ENCODE results near the gene THPO.

GRCh38 chr3:184351511-184352148, 26.4 kb downstream of the THPO start:
- TF ChIP-seq POLR2AphosphoS5 (IDR thresholded peaks at IDR 0.05) (no peak), POLR2A (IDR thresholded peaks at IDR 0.05) (no peak)
- TF ChIP-seq, protein P1, sequence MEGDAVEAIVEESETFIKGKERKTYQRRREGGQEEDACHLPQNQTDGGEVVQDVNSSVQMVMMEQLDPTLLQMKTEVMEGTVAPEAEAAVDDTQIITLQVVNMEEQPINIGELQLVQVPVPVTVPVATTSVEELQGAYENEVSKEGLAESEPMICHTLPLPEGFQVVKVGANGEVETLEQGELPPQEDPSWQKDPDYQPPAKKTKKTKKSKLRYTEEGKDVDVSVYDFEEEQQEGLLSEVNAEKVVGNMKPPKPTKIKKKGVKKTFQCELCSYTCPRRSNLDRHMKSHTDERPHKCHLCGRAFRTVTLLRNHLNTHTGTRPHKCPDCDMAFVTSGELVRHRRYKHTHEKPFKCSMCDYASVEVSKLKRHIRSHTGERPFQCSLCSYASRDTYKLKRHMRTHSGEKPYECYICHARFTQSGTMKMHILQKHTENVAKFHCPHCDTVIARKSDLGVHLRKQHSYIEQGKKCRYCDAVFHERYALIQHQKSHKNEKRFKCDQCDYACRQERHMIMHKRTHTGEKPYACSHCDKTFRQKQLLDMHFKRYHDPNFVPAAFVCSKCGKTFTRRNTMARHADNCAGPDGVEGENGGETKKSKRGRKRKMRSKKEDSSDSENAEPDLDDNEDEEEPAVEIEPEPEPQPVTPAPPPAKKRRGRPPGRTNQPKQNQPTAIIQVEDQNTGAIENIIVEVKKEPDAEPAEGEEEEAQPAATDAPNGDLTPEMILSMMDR (IDR thresholded peaks at IDR 0.05): no peak
